ENCODE results near the gene RERG. TPM values are rescaled to one million over a fixed set of nuclear protein-coding genes. Genes with fewer than 3 reads are reported as not detected.

Gene RERG
- total and polyA plus RNA-seq, 2 of the 4 experiments (the other 2 are of a cell fraction): not detected

DNA sequence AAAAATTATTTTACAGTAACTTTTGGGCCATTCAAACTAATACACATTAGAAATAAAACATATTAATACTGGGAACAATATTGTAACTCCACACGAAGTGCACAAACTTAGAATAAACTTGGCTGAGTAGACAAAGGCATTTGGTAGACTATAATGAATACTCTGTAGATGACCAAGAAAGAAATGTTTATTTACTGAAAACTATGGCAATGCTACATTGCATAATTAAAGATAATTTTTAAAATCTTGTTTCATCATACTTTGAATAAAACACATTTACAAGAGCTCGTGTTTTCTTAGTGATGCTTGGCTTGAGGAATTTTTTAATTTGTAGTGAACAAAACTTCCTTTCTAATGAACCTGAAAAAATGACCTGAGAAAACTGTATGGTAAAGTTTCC, 21.3 kb downstream of the RERG start:
- H3K18ac ChIP-seq (ENCODE audit: low read depth, low read length): no peak overlapping the region
- no peak overlapping the region for H3K14ac ChIP-seq (replicated peaks; ENCODE audit: low read depth, low read length)
- no peaks in the 10 kb centered on the region for H4K20me1 ChIP-seq (ENCODE audit: insufficient read depth, low read length)
- no peak overlapping the region for H2BK120ac ChIP-seq (ENCODE audit: low read depth, low read length)
- no peak overlapping the region for H2AFZ ChIP-seq (replicated peaks; ENCODE audit: low read length, poor library complexity)
- no peak overlapping the region for H4K5ac ChIP-seq (ENCODE audit: low read depth, low read length)
- H3K9me1 ChIP-seq (ENCODE audit: insufficient read depth, low read length): no peaks in the 10 kb centered on the region
- H2BK20ac ChIP-seq (ENCODE audit: low read depth, low read length): no peak overlapping the region
- no peak overlapping the region for H3K4me2 ChIP-seq (ENCODE audit: low read depth, low read length)
- H3K56ac ChIP-seq (ENCODE audit: extremely low read depth, insufficient read depth, low read length): no peak overlapping the region
- no peak overlapping the region for H4K91ac ChIP-seq (ENCODE audit: insufficient read depth, low read depth, low read length)
- DNase-seq (no peak), ATAC-seq (ENCODE audit: low read depth) (no peak)
- H3K36me3 ChIP-seq (ENCODE audit: control insufficient read depth, insufficient read depth, low read length): no peaks in the 10 kb centered on the region
- H2BK5ac ChIP-seq (ENCODE audit: low read depth, low read length, poor library complexity, severe bottlenecking): no peak overlapping the region
- no CpG with 5 or more reads among the region's 2 CpGs for WGBS, 2 experiments (ENCODE audit: extremely low coverage in 2 of 2, insufficient read length in 1 of 2)
- no peak overlapping the region for H3K4ac ChIP-seq (ENCODE audit: low read depth, low read length)
- H3K27me3 ChIP-seq (ENCODE audit: control insufficient read depth, insufficient read depth, low read length): no peaks in the 10 kb centered on the region
- H3K79me1 ChIP-seq (ENCODE audit: low read depth in 1 of 2, low read length in 2 of 2): no peaks in the 10 kb centered on the region
- CTCF ChIA-PET: no interaction called here
- in situ Hi-C loops (cut with MboI; ENCODE audit: low sequenced_read_pairs) (loop anchor here (10.0 kb wide), 1 partner anchor 185 kb away; no protein-coding TSS in a partner anchor), intact Hi-C loops (cut with micrococcal nuclease) (no loop called here), dilution Hi-C loops (cut with HindIII; ENCODE audit: low sequenced_read_pairs, unreplicated experiment) (no loop called here)
- H2AK9ac ChIP-seq (replicated peaks; ENCODE audit: low read depth, low read length, poor library complexity): no peak overlapping the region
- H3K23ac ChIP-seq (ENCODE audit: low read depth, low read length): no peak overlapping the region
- no peak overlapping the region for H3K9ac ChIP-seq (ENCODE audit: low read depth, low read length)
- no peak overlapping the region for H4K8ac ChIP-seq (ENCODE audit: low read depth in 2 of 2, low read length in 2 of 2)
- POLR2A ChIA-PET (ENCODE audit: unreplicated experiment): no interaction called here
- no peak overlapping the region for H3K4me3 ChIP-seq (ENCODE audit: insufficient read depth, low read depth, low read length)
- H3K4me1 ChIP-seq (ENCODE audit: control insufficient read depth, insufficient read depth, low read length): no peaks in the 10 kb centered on the region
- no peak for TF ChIP-seq POLR2A (IDR thresholded peaks at IDR 0.05; ENCODE audit: low read depth, low read length)
- no peak for TF ChIP-seq CEBPB (IDR thresholded peaks at IDR 0.05; ENCODE audit: low read depth, low read length)
- no peak for TF ChIP-seq MAFK (IDR thresholded peaks at IDR 0.05; ENCODE audit: low read depth, low read length)
- TF ChIP-seq FOS (IDR thresholded peaks at IDR 0.05; ENCODE audit: low read depth, low read length): no peak
- no peak for TF ChIP-seq MXI1 (IDR thresholded peaks at IDR 0.05; ENCODE audit: borderline replicate concordance, low read depth, low read length)
- TF ChIP-seq NFE2L2 (IDR thresholded peaks at IDR 0.05; ENCODE audit: low read depth, low read length): no peak
- no peak for TF ChIP-seq BHLHE40 (IDR thresholded peaks at IDR 0.05; ENCODE audit: low read depth, low read length)
- TF ChIP-seq SMC3 (IDR thresholded peaks at IDR 0.05; ENCODE audit: low read depth, low read length): no peak
- no peak for TF ChIP-seq RAD21 (IDR thresholded peaks at IDR 0.05; ENCODE audit: low read length)
- no peak for TF ChIP-seq RCOR1 (IDR thresholded peaks at IDR 0.05; ENCODE audit: insufficient replicate concordance, low read length)
- no peak for TF ChIP-seq USF2 (IDR thresholded peaks at IDR 0.05; ENCODE audit: low read depth, low read length)
- TF ChIP-seq RFX5 (IDR thresholded peaks at IDR 0.05; ENCODE audit: low read depth, low read length): no peak
- TF ChIP-seq, protein P1, sequence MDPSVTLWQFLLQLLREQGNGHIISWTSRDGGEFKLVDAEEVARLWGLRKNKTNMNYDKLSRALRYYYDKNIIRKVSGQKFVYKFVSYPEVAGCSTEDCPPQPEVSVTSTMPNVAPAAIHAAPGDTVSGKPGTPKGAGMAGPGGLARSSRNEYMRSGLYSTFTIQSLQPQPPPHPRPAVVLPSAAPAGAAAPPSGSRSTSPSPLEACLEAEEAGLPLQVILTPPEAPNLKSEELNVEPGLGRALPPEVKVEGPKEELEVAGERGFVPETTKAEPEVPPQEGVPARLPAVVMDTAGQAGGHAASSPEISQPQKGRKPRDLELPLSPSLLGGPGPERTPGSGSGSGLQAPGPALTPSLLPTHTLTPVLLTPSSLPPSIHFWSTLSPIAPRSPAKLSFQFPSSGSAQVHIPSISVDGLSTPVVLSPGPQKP (IDR thresholded peaks at IDR 0.05; ENCODE audit: borderline replicate concordance, low read depth, low read length): no peak
- TF ChIP-seq, protein P2, sequence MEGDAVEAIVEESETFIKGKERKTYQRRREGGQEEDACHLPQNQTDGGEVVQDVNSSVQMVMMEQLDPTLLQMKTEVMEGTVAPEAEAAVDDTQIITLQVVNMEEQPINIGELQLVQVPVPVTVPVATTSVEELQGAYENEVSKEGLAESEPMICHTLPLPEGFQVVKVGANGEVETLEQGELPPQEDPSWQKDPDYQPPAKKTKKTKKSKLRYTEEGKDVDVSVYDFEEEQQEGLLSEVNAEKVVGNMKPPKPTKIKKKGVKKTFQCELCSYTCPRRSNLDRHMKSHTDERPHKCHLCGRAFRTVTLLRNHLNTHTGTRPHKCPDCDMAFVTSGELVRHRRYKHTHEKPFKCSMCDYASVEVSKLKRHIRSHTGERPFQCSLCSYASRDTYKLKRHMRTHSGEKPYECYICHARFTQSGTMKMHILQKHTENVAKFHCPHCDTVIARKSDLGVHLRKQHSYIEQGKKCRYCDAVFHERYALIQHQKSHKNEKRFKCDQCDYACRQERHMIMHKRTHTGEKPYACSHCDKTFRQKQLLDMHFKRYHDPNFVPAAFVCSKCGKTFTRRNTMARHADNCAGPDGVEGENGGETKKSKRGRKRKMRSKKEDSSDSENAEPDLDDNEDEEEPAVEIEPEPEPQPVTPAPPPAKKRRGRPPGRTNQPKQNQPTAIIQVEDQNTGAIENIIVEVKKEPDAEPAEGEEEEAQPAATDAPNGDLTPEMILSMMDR (conservative IDR thresholded peaks at IDR 0.05; ENCODE audit: low read depth, low read length): no peak
- no peak for TF ChIP-seq MAZ (IDR thresholded peaks at IDR 0.05; ENCODE audit: borderline replicate concordance, low read depth, low read length)
- TF ChIP-seq CHD1 (IDR thresholded peaks at IDR 0.05; ENCODE audit: low read depth, low read length): no peak
- no peak overlapping the region for H3K27ac ChIP-seq (ENCODE audit: insufficient read depth, low read length)
- no peaks in the 10 kb centered on the region for H3K9me3 ChIP-seq (ENCODE audit: control insufficient read depth, insufficient read depth, low read length)
- no TSS peak for BruUV-seq (replicated peaks)
- H2BK15ac ChIP-seq (ENCODE audit: low read depth, low read length): no peak overlapping the region
- H2AK5ac ChIP-seq (ENCODE audit: low read depth, low read length): no peak overlapping the region

Measured in IMR-90 (cell line).